Activated CD4-positive, alpha-beta T cell treated with anti-CD3 and anti-CD28 coated beads, Interleukin-2, amount 10 ng/mL, durations not matched to agents 24 days and 14 days (primary cell): ENCODE measurements around the gene WBP2. TPM values are rescaled to one million over a fixed set of nuclear protein-coding genes. Genes with fewer than 3 reads are reported as not detected.

Experiments used
- DNase-seq: peaks from one replicate; pipeline ENCODE4 v3.0.0; 2022
- H3K27ac Mint-ChIP-seq: one replicate; pipeline ENCODE4 v1.8.0; 2022; ENCODE audit warnings: mild to moderate bottlenecking, mixed read lengths
- H3K27me3 Mint-ChIP-seq: one replicate; pipeline ENCODE4 v1.8.0; 2022; ENCODE audit warnings: mixed read lengths
- H3K36me3 Mint-ChIP-seq: one replicate; pipeline ENCODE4 v1.8.0; 2022; ENCODE audit warnings: low read depth, mild to moderate bottlenecking, mixed read lengths
- H3K4me1 Mint-ChIP-seq: one replicate; pipeline ENCODE4 v1.8.0; 2021; ENCODE audit warnings: mixed read lengths
- H3K4me3 Mint-ChIP-seq: one replicate; pipeline ENCODE4 v1.8.0; 2022; ENCODE audit warnings: mild to moderate bottlenecking, moderate library complexity, mixed read lengths
- H3K9me3 Mint-ChIP-seq: one replicate; pipeline ENCODE4 v1.8.0; 2021; ENCODE audit warnings: mixed read lengths
- intact Hi-C: fragments of 100-400 bp; cut with micrococcal nuclease; formaldehyde crosslinking; loops from one replicate; pipeline ENCODE4 v1.15.1; 2023
- total RNA-seq: library from RNA; stranded (reverse); gene quantifications from 2 replicates; pipeline ENCODE4 v1.2.3, GENCODE V29; 2022

Gene WBP2
- total RNA-seq, 1 donor from 2014 or later = 70.0 TPM

DNA sequence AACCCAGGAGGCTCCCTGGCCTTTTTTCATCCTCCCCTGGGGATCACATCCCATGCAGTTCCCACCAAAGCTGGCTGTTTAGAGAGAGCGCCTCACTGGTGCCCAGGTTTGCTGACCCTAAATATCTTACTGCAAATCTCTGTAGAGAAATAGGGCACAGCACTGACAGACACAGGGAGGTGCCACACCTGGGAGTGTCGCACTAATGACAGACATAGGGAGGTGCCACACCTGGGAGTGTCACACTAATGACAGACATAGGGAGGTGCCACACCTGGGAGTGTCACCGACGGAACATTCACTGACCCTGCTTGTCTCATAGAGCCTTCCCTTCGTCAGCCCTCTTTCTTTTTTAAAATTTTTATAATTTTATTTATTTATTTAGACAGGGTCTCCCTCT is 44.9 kb downstream of the WBP2 start:
- DNase-seq = no peak
- peaks cover 5% of the 10 kb centered on the region for H3K4me1 Mint-ChIP-seq
- no peak overlapping the region for H3K4me3 Mint-ChIP-seq
- H3K9me3 Mint-ChIP-seq = no peaks in the 10 kb centered on the region
- no peak overlapping the region for H3K27ac Mint-ChIP-seq
- peaks cover 11% of the 10 kb centered on the region for H3K36me3 Mint-ChIP-seq
- intact Hi-C loops = no loop called here
- no peaks in the 10 kb centered on the region for H3K27me3 Mint-ChIP-seq

DNA sequence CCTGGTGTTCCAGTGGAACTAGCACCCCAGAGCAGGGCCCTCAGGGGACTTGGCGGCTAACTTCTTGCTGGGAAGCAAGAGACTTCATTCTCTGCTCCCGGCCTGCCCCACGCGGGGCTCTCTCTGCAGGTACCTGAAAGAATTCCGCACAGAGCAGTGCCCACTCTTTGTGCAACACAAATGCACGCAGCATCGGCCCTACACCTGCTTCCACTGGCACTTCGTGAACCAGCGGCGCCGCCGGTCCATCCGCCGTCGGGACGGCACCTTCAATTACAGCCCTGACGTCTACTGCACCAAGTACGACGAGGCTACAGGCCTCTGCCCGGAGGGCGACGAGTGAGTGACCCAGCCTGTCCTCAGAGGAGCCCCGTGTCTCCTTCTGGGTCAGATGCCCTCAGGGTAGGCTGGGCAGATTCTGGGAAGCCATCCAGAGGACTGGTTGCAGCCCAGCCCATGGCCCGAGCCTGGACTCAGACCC is 45.5 kb downstream of the WBP2 start:
- H3K9me3 Mint-ChIP-seq = no peaks in the 10 kb centered on the region
- peaks cover 5% of the 10 kb centered on the region for H3K4me1 Mint-ChIP-seq
- H3K27ac Mint-ChIP-seq = no peak overlapping the region
- H3K36me3 Mint-ChIP-seq = peaks cover 11% of the 10 kb centered on the region
- no peak for DNase-seq
- no peak overlapping the region for H3K4me3 Mint-ChIP-seq
- intact Hi-C loops = no loop called here
- H3K27me3 Mint-ChIP-seq = no peaks in the 10 kb centered on the region

GRCh38 chr17:75808905-75809621 is 46.1 kb downstream of the WBP2 start:
- DNase-seq = no peak
- Mint-ChIP-seq H3K36me3 (peaks cover 8% of the 10 kb centered on the region), H3K4me3 (no peak overlapping the region), H3K4me1 (peaks cover 9% of the 10 kb centered on the region), H3K27ac (no peak overlapping the region), H3K9me3 (no peaks in the 10 kb centered on the region), H3K27me3 (no peaks in the 10 kb centered on the region)
- intact Hi-C loops = no loop called here

GRCh38 chr17:75808549-75808904 is 46.6 kb downstream of the WBP2 start:
- H3K36me3 Mint-ChIP-seq = peaks cover 8% of the 10 kb centered on the region

GRCh38 chr17:75807861-75808260 is 47.3 kb downstream of the WBP2 start:
- H3K36me3 Mint-ChIP-seq = peaks cover 6% of the 10 kb centered on the region
- intact Hi-C loops = no loop called here

More at GRCh38 chr17:75808549-75808904, 46.6 kb downstream of the WBP2 start:
- intact Hi-C loops = no loop called here
- Mint-ChIP-seq H3K4me3 (no peak overlapping the region), H3K27ac (no peak overlapping the region), H3K4me1 (peaks cover 14% of the 10 kb centered on the region), H3K9me3 (no peaks in the 10 kb centered on the region), H3K27me3 (no peaks in the 10 kb centered on the region)
- no peak for DNase-seq

GRCh38 chr17:75806822-75807500 is 48.2 kb downstream of the WBP2 start:
- no peaks in the 10 kb centered on the region for H3K27me3 Mint-ChIP-seq
- H3K4me3 Mint-ChIP-seq = no peak overlapping the region
- H3K4me1 Mint-ChIP-seq = peaks cover 18% of the 10 kb centered on the region
- intact Hi-C loops = no loop called here
- no peaks in the 10 kb centered on the region for H3K9me3 Mint-ChIP-seq
- peaks cover 2% of the 10 kb centered on the region for H3K36me3 Mint-ChIP-seq
- no peak overlapping the region for H3K27ac Mint-ChIP-seq
- no peak for DNase-seq

More at GRCh38 chr17:75807861-75808260, 47.3 kb downstream of the WBP2 start:
- H3K9me3 Mint-ChIP-seq = no peaks in the 10 kb centered on the region
- H3K27ac Mint-ChIP-seq = no peak overlapping the region
- peaks cover 18% of the 10 kb centered on the region for H3K4me1 Mint-ChIP-seq
- no peaks in the 10 kb centered on the region for H3K27me3 Mint-ChIP-seq
- no peak overlapping the region for H3K4me3 Mint-ChIP-seq
- no peak for DNase-seq

- Mint-ChIP-seq H3K27ac (peak overlapping the region; percentile 53), H3K9me3 (no peaks in the 10 kb centered on the region), H3K4me3 (no peak overlapping the region), H3K36me3 (peaks cover 5% of the 10 kb centered on the region), H3K4me1 (peaks cover 16% of the 10 kb centered on the region), H3K27me3 (no peaks in the 10 kb centered on the region)
- intact Hi-C loops = no loop called here
- no peak for DNase-seq
Observed at GRCh38 chr17:75803883-75804282, 51.3 kb downstream of the WBP2 start.

DNA sequence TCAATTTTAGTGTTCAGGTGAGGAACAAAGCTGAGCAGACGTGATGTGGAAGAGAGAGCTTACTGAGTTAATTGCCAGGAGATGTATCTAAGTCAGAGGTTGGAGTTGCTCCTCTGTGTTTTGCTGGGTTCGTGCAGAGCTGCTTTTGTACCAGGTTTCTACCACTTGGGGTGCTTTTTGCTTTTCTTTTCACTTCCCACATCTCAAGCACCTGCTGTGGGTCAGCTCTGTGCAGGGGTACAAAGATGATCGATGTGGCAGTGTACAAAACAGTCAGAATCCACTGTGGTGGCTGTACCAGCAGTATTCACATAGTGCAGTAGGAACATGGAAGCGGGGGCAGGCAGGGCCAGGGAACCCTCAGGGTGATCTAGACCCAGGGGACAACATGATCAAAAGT is 55.7 kb downstream of the WBP2 start:
- intact Hi-C loops = no loop called here
- Mint-ChIP-seq H3K9me3 (no peaks in the 10 kb centered on the region), H3K27me3 (no peaks in the 10 kb centered on the region), H3K27ac (no peak overlapping the region), H3K4me1 (peaks cover 18% of the 10 kb centered on the region), H3K36me3 (peaks cover 14% of the 10 kb centered on the region), H3K4me3 (no peak overlapping the region)
- no peak for DNase-seq

DNA sequence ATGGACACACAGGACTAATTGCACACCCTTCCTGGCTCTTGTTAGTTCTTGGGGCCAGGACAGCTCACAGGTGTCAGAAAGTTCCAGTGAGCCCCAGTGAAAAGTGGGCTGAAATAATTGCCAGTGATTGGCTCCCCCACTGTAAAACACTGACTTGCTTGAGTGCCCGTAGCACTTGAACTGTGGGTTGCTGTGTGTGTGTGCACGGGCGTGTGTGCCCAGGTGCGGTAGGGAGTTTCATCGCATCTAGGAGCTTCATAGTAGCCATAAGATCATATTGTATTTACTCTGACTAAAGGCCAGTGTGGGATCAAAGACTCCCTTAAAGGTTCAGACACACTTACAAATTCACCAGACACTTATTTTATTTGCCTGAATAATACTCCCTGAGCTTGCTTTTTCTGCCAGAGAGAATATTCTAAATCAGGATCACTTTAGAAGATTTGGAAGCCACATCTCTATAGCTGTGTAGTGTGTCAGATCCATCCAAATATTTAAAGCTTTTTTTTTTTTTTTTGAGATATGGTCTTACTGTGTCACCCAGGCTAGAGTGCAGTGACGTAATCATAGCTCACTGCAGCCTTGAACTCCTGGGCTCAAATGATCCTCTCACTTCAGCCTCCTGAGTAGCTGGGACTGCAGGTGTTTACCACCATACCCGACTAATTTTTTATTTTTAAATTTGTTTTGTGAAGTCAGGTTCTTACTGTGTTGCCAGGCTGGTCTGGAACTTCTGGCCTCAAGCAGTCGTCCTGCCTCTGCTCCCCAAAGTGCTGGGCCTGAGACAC is 59.1 kb downstream of the WBP2 start:
- no peak overlapping the region for H3K27ac Mint-ChIP-seq
- H3K4me3 Mint-ChIP-seq = no peak overlapping the region
- H3K27me3 Mint-ChIP-seq = no peaks in the 10 kb centered on the region

More for the DNA sequence above, 59.1 kb downstream of the WBP2 start:
- Mint-ChIP-seq H3K4me1 (peaks cover 28% of the 10 kb centered on the region), H3K9me3 (no peaks in the 10 kb centered on the region), H3K36me3 (peaks cover 30% of the 10 kb centered on the region)
- DNase-seq = no peak
- intact Hi-C loops = no loop called here

Other genes starting within 250 kb of the WBP2 start
- gene SMIM5, start 221.9 kb downstream of the WBP2 start, total RNA-seq = 0.14 and 0.38 TPM in 2 replicates
- gene RECQL5, start 188.2 kb downstream of the WBP2 start, total RNA-seq = 34.2 and 34.4 TPM in 2 replicates
- 109 and 115 TPM in 2 replicates for gene SAP30BP, start 188.0 kb downstream of the WBP2 start, total RNA-seq
- gene ITGB4, start 133.9 kb downstream of the WBP2 start, total RNA-seq = 0.71 and 1.8 TPM in 2 replicates
- gene GALK1, start 90.1 kb downstream of the WBP2 start, total RNA-seq = 53.3 and 54.7 TPM in 2 replicates
- gene UNK, start 70.5 kb downstream of the WBP2 start, total RNA-seq = 28.9 and 30.0 TPM in 2 replicates
- 158 and 161 TPM in 2 replicates for gene UNC13D, start 10.9 kb downstream of the WBP2 start, total RNA-seq
- gene TRIM47, start 23.2 kb upstream of the WBP2 start, total RNA-seq = 25.2 and 33.2 TPM in 2 replicates
- gene TRIM65, start 41.6 kb upstream of the WBP2 start, total RNA-seq = 47.6 and 48.1 TPM in 2 replicates
- 151 and 157 TPM in 2 replicates for gene MRPL38, start 49.5 kb upstream of the WBP2 start, total RNA-seq
- 17.5 and 18.6 TPM in 2 replicates for gene FBF1, start 85.7 kb upstream of the WBP2 start, total RNA-seq
- 29.2 and 30.0 TPM in 2 replicates for gene ACOX1, start 123.8 kb upstream of the WBP2 start, total RNA-seq
- gene TEN1, start 123.9 kb upstream of the WBP2 start, total RNA-seq = 9.7 and 12.5 TPM in 2 replicates
- 6.6 and 7.4 TPM in 2 replicates for gene CDK3, start 145.5 kb upstream of the WBP2 start, total RNA-seq
- 0.09 and 0.17 TPM in 2 replicates for gene EVPL, start 172.0 kb upstream of the WBP2 start, total RNA-seq
- 169 and 170 TPM in 2 replicates for gene SRP68, start 217.2 kb upstream of the WBP2 start, total RNA-seq
- gene GALR2, start 219.4 kb upstream of the WBP2 start, total RNA-seq = 2.3 and 2.7 TPM in 2 replicates
- 4.1 TPM in 2 replicates for gene ZACN, start 223.8 kb upstream of the WBP2 start, total RNA-seq
- 104 and 108 TPM in 2 replicates for gene EXOC7, start 248.5 kb upstream of the WBP2 start, total RNA-seq